K562 (cell line): ENCODE data around the gene NRARP. TPM values are rescaled to one million over a fixed set of nuclear protein-coding genes. Genes with fewer than 3 reads are reported as not detected.

Source experiments
- CTCFL ChIP-seq: IDR thresholded peaks from 2 replicates; pipeline ENCODE4 v1.6.1; 2011; ENCODE audit warnings: borderline replicate concordance, low read depth, mild to moderate bottlenecking, moderate library complexity, low read length; ENCODE audit not compliant: insufficient read depth, poor library complexity, severe bottlenecking
- ETS1 ChIP-seq: conservative IDR thresholded peaks from 2 replicates; pipeline ENCODE4 v1.6.1; 2011; ENCODE audit warnings: low read depth, mild to moderate bottlenecking, low read length; ENCODE audit not compliant: control insufficient read depth
- HDAC2 ChIP-seq: fragments of 450-650 bp; IDR thresholded peaks from 2 replicates; pipeline ENCODE4 v1.6.1; 2016; ENCODE audit warnings: mild to moderate bottlenecking
- HNRNPK ChIP-seq: fragments of 200-400 bp; formaldehyde crosslinking; IDR thresholded peaks from one replicate; pipeline ENCODE4 v1.6.1; 2018; ENCODE audit warnings: mild to moderate bottlenecking, low read depth, low read length; ENCODE audit not compliant: poor library complexity, severe bottlenecking
- ILF3 ChIP-seq: fragments of 450-650 bp; IDR thresholded peaks from 2 replicates; pipeline ENCODE4 v1.6.1; 2018; ENCODE audit warnings: antibody characterized with exemption, mild to moderate bottlenecking, moderate library complexity, borderline replicate concordance
- KLF1 ChIP-seq: fragments of 450-650 bp; IDR thresholded peaks from 2 replicates; pipeline ENCODE4 v1.6.1; 2016; ENCODE audit warnings: missing genetic modification characterization, missing compliant biosample characterization
- NR0B1 ChIP-seq: fragments of 450-650 bp; IDR thresholded peaks from one replicate; pipeline ENCODE4 v1.6.1; 2018; ENCODE audit warnings: mild to moderate bottlenecking, moderate library complexity; ENCODE audit not compliant: partially characterized antibody
- RUNX1 ChIP-seq: sonication (generic); IDR thresholded peaks from 2 replicates; pipeline ENCODE4 v1.6.1; 2016; ENCODE audit warnings: antibody characterized with exemption, low read depth
- SIN3A ChIP-seq, 2 experiments: fragments of 150-350 bp in 1 of 2; IDR thresholded peaks; 2 replicates each; pipeline ENCODE4 v1.6.1; 2011 to 2016; ENCODE audit warnings: borderline replicate concordance in 2 of 2, low read depth in 2 of 2, low read length in 2 of 2, mild to moderate bottlenecking in 2 of 2, moderate library complexity in 2 of 2; ENCODE audit not compliant: control insufficient read depth in 1 of 2
- SLC30A9 ChIP-seq: fragments of 250-450 bp; sonication (Bioruptor Pico); IDR thresholded peaks from 2 replicates; pipeline ENCODE4 v1.8.0; 2022; ENCODE audit warnings: mild to moderate bottlenecking, moderate library complexity
- TBP ChIP-seq: optimal IDR thresholded peaks from 2 replicates; pipeline ENCODE3; 2011; ENCODE audit warnings: low read depth, low read length, improper control_type of control experiment
- THAP12 ChIP-seq: fragments of 250-450 bp; sonication (Bioruptor Pico); IDR thresholded peaks from 2 replicates; pipeline ENCODE4 v1.9.0; 2021; ENCODE audit warnings: mild to moderate bottlenecking, inconsistent platforms
- TOE1 ChIP-seq, 2 experiments: fragments of 450-650 bp in 1 of 2; sonication (generic) in 1 of 2; formaldehyde crosslinking in 1 of 2; IDR thresholded peaks; 2 replicates each; pipeline versions ENCODE4 v1.7.1 to v1.8.0; 2016 to 2022; ENCODE audit warnings: borderline replicate concordance in 2 of 2, mild to moderate bottlenecking in 2 of 2, antibody characterized with exemption in 1 of 2, inconsistent platforms in 1 of 2, low read depth in 1 of 2, missing genetic modification reagents in 1 of 2, moderate library complexity in 1 of 2
- YY1 ChIP-seq, 3 experiments: IDR thresholded peaks; 2 replicates each; pipeline ENCODE4 v1.6.1; 2011; ENCODE audit warnings: low read length in 2 of 3, mild to moderate bottlenecking in 2 of 3, moderate library complexity in 2 of 3, borderline replicate concordance in 1 of 3, control low read depth in 1 of 3, low read depth in 1 of 3; ENCODE audit not compliant: insufficient read depth in 3 of 3, insufficient replicate concordance in 2 of 3, control insufficient read depth in 1 of 3, insufficient read length in 1 of 3; ENCODE audit errors: extremely low read depth in 1 of 3
- ZFP36 ChIP-seq: fragments of 150-350 bp; IDR thresholded peaks from 2 replicates; pipeline ENCODE4 v1.6.1; 2018; ENCODE audit warnings: low read length, low read depth; ENCODE audit not compliant: partially characterized antibody
- ZNF263 ChIP-seq: sonication (generic); formaldehyde crosslinking; IDR thresholded peaks from 2 replicates; pipeline ENCODE4 v1.8.0; 2022; ENCODE audit warnings: mild to moderate bottlenecking, missing genetic modification reagents, borderline replicate concordance
- ZNF695 ChIP-seq: fragments of 450-650 bp; formaldehyde crosslinking; IDR thresholded peaks from 2 replicates; pipeline ENCODE4 v1.4.0; 2020; ENCODE audit warnings: mild to moderate bottlenecking, moderate library complexity
- polyA plus RNA-seq, 8 experiments: library from polyadenylated mRNA; depleted of rRNA in 4 of 8; stranded (reverse) in 5 of 8; unstranded in 3 of 8; fragments of >200 nt; fragmentation: Nextera tagmentation in 2 of 8; fragmentation: Illumina TruSeq in 1 of 8; extraction: Ambion mirVana in 2 of 8; extraction: Trizol in 1 of 8; gene quantifications; 2 replicates each; pipeline versions ENCODE4 v1.2.1 to v1.2.3, GENCODE V29; 2011 to 2014; ENCODE audit warnings: inconsistent platforms in 1 of 8, missing spikeins in 1 of 8
- total RNA-seq, 7 experiments: library from RNA; depleted of rRNA in 6 of 7; stranded (reverse); fragments of >200 nt in 6 of 7; fragmentation: Illumina TruSeq in 2 of 7; extraction: Trizol in 2 of 7; gene quantifications; 2 replicates each; pipeline versions ENCODE4 v1.2.1 to v1.2.3, GENCODE V29; 2011 to 2021; ENCODE audit warnings: low replicate concordance in 1 of 7

Gene NRARP
- total and polyA plus RNA-seq, 9 of the 15 experiments (the other 6 are each of a cell fraction or from before 2014, with no cell fraction given), result 2.0 to 24.5 (median 7.2) TPM; not detected in 2

- TF ChIP-seq THAP12 (CRISPR knock-in tag) (no peak), RUNX1 (no peak), ETS1 (0 out of 2 replicates have a peak, but pooled peaks have one; percentile 37), SIN3A (IDR thresholded peaks at IDR 0.05; ENCODE audit: borderline replicate concordance in 2 of 2, control insufficient read depth in 1 of 2, low read depth in 2 of 2, low read length in 2 of 2) (peak in 1 of 2 experiments; percentile 78; a peak in 1 of 4 replicates), SLC30A9 (CRISPR knock-in tag) (no peak), YY1 (IDR thresholded peaks at IDR 0.05; ENCODE audit: borderline replicate concordance in 1 of 3, control insufficient read depth in 1 of 3, extremely low read depth in 1 of 3, insufficient read depth in 3 of 3, insufficient read length in 1 of 3, insufficient replicate concordance in 2 of 3, low read depth in 1 of 3, low read length in 2 of 3) (peak in 1 of 3 experiments; percentile 16), ZNF695 (CRISPR knock-in tag) (no peak), HDAC2 (0 out of 2 replicates have a peak, but pooled peaks have one; percentile 25), HNRNPK (no peak), CTCFL (peak; percentile 59), ILF3 (no peak), NR0B1 (no peak), TBP (no peak), ZNF263 (CRISPR knock-in tag) (no peak; the same call in 1 of the 2 replicates), TOE1 (IDR thresholded peaks at IDR 0.05; ENCODE audit: borderline replicate concordance) (no peak), TOE1 (CRISPR knock-in tag; IDR thresholded peaks at IDR 0.05; ENCODE audit: borderline replicate concordance, low read depth) (no peak), KLF1 (tag) (no peak), ZFP36 (no peak)
These were observed 15.1 kb downstream of the NRARP start (continued) for GRCh38 chr9:137286975-137287383.
